ENCODE measurements around the gene ZBTB42.

ZBTB42 gene

GRCh38 chr14:104795781-104796686 is 4.9 kb upstream of the ZBTB42 start:
- DNase-seq (ENCODE audit: low spot score) = peak; percentile 95

GRCh38 chr14:104796687-104797081 is 4.2 kb upstream of the ZBTB42 start:
- DNase-seq (ENCODE audit: low spot score) = no peak

GRCh38 chr14:104797115-104798044 is 3.5 kb upstream of the ZBTB42 start:
- DNase-seq (ENCODE audit: low spot score) = no peak

- no peak for DNase-seq (ENCODE audit: low spot score)
Measured at GRCh38 chr14:104798300-104799243, 2.3 kb upstream of the ZBTB42 start.

GRCh38 chr14:104799244-104800014 is 1.5 kb upstream of the ZBTB42 start:
- DNase-seq (ENCODE audit: low spot score) = peak; percentile 33

DNA sequence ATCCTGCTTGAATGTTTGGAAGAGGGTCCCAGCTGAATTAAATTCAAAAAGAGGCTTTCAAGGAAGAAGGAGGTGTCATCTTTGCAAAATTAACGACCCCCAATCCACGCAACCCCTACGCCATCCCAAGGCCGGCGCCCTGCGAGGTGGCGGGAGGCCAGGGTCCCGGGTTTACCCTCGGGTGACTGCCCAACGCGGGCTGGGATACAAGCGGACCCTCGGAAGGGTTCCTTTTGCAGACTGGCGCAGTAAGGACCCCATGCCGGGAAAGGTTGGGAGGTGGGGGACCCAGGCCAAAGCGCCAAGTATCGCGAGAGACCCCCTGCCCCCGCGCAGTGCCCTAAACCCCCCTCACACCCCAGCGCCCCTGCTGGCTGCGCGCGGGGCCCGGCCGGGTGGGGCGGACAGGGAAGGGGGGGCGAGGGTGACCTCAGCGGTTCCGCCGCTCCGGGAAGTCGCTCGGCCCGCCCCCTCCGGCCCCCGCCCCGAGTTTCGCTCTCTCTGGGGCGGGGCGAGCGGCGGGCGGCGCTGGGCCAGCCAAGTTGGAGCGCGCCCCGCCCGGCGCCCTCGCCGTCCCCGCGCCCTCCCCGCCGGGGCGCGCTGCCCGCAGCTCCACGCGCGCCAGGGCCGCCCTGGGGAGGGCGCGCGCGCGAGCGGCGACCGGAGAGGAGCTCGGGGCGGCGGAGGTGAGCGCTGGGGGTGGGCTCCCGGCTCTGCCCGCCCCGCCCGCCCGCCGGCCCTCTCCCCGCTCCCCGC is 708 bp upstream of the ZBTB42 start:
- DNase-seq (ENCODE audit: low spot score) = peak; percentile 96

- DNase-seq (ENCODE audit: low spot score) = no peak
Measured at GRCh38 chr14:104801520-104802393, 856 bp downstream of the ZBTB42 start.

DNA sequence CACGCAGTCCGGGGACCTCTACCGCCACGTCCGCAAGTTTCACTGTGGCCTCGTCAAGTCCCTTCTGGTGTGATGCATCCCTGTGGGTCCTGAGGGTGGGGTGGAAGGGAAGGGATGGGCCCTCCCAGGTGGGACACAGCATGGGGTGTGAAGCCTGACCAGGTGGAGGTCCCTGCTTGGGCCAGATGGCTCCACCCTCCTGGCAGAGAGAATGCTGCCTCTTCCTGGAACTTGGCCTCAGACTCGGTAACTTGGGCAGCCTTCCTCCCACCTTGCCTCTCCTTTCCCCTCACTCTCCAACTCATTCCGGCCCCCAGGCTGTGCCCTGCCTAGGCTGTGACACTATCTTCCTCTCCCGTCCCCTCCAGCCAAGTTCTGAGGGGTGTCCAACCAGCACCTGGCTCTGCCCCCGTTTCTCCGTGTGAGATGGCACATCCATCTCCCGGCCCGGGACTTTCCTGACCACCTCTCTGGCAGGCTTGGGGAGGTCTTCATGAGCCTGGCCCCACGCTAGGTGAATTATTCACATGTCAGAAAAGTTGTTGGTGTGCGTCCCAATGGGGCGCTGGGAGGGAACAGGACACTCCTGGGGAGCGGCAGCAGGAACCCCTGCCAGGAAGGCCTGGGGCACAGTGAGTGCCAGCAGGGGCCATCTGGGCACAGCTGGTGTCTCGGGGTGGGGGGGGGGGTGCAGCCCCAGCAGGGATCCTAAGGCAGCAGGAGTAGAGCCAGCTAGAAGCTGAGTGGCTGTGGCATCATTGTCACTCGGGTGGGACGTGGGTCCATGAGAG is 1.7 kb downstream of the ZBTB42 start:
- DNase-seq (ENCODE audit: low spot score) = no peak

GRCh38 chr14:104803280-104803911 is 2.5 kb downstream of the ZBTB42 start:
- no peak for DNase-seq (ENCODE audit: low spot score)

DNA sequence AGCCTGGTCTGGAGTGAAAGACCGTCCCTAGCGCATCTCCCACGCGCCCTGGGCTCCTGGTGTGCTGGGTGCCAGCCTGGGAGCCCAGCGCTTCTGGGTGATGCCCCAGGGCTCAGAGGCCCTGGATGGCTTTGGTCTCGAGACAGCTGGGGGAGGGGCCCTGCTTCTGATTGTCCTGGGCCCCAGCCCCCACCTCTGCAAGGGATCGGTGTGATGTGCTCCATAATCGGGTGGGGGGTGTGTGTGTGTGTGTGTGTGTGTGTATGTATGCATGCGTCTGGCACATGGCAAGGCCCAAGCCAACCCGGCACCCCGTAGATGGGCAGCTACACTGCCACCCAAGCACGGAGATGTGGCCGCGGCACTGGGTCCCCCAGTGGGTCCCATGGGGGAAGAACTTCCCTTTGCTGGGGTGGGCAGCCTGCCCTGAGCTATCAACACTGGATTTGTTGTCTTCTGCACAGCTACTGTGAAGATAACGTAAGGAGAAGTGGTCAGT is 3.1 kb downstream of the ZBTB42 start:
- DNase-seq (ENCODE audit: low spot score) = no peak

GRCh38 chr14:104804481-104805325 is 3.8 kb downstream of the ZBTB42 start:
- DNase-seq (ENCODE audit: low spot score) = no peak

GRCh38 chr14:104805326-104805678 is 4.4 kb downstream of the ZBTB42 start:
- peak; percentile 62 for DNase-seq (ENCODE audit: low spot score)

- DNase-seq (ENCODE audit: low spot score) = no peak
Measured at GRCh38 chr14:104805941-104806624, 5.2 kb downstream of the ZBTB42 start.

GRCh38 chr14:104806625-104807465 is 5.9 kb downstream of the ZBTB42 start:
- DNase-seq (ENCODE audit: low spot score) = no peak

GRCh38 chr14:104808456-104808855 is 7.6 kb downstream of the ZBTB42 start:
- DNase-seq (ENCODE audit: low spot score) = no peak

Data from GM03348 (cell line).